Mucosa of rectum (tissue), 2 donors: ENCODE measurements around the gene RHBDD2.

Source experiments
- H3K27ac ChIP-seq, 2 donors: one replicate each; pipeline ENCODE4 v1.7.0; 2013; ENCODE audit warnings: inconsistent platforms in 2 of 2, low read depth in 2 of 2, low read length in 2 of 2
- H3K27me3 ChIP-seq, 2 donors: one replicate each; pipeline ENCODE4 v1.7.0; 2013; ENCODE audit warnings: low read length in 2 of 2; ENCODE audit not compliant: control insufficient read depth in 2 of 2, insufficient read depth in 2 of 2
- H3K36me3 ChIP-seq, 2 donors: one replicate each; pipeline ENCODE4 v1.7.0; 2013; ENCODE audit warnings: low read length in 2 of 2; ENCODE audit not compliant: control insufficient read depth in 2 of 2, insufficient read depth in 2 of 2
- H3K4me1 ChIP-seq, 2 donors: one replicate each; pipeline ENCODE4 v1.7.0; 2013; ENCODE audit warnings: low read length in 2 of 2, mild to moderate bottlenecking in 1 of 2; ENCODE audit not compliant: control insufficient read depth in 2 of 2, insufficient read depth in 2 of 2
- H3K4me3 ChIP-seq, 2 donors: one replicate each; pipeline ENCODE4 v1.7.0; 2013; ENCODE audit warnings: low read length in 2 of 2
- H3K9ac ChIP-seq, 2 donors: one replicate each; pipeline ENCODE4 v1.7.0; 2013; ENCODE audit warnings: low read length in 2 of 2, low read depth in 1 of 2, mild to moderate bottlenecking in 1 of 2
- H3K9me3 ChIP-seq, 2 donors: one replicate each; pipeline ENCODE4 v1.7.0; 2013; ENCODE audit warnings: low read length in 2 of 2; ENCODE audit not compliant: control insufficient read depth in 2 of 2
- donor health status: healthy.
- donor health status: Normal muscosa, but diverticular disease.

Gene RHBDD2

GRCh38 chr7:75937958-75938786, 59.3 kb downstream of the RHBDD2 start:
- peaks cover 2 to 3% of the 10 kb centered on the region in 2 donors for H3K36me3 ChIP-seq
- no peak overlapping the region for H3K27ac ChIP-seq
- H3K4me1 ChIP-seq = no peaks in the 10 kb centered on the region
- no peak overlapping the region for H3K4me3 ChIP-seq
- H3K9ac ChIP-seq = no peak overlapping the region
- no peaks in the 10 kb centered on the region for H3K27me3 ChIP-seq
- H3K9me3 ChIP-seq = no peaks in the 10 kb centered on the region
